CD4-positive, alpha-beta T cell (primary cell): ENCODE results near the gene PLEKHA7. TPM values are rescaled to one million over a fixed set of nuclear protein-coding genes. Genes with fewer than 3 reads are reported as not detected.

Experiments
- ATAC-seq: fragments of 200-7000 bp; cut with Tn5 transposase; one replicate; pipeline ENCODE4 v1.10.0; 2022; ENCODE audit warnings: mild to moderate bottlenecking; ENCODE audit not compliant: poor library complexity
- CTCF ChIA-PET: fragments of 350-600 bp; sonication (Branson Sonifier 250); formaldehyde crosslinking; loops from one replicate; lab custom pipeline; 2021; ENCODE audit warnings: antibody characterized with exemption, inconsistent platforms; lab: Charles Lee
- POLR2A ChIA-PET: fragments of 350-600 bp; sonication (Branson Sonifier 250); formaldehyde crosslinking; loops from one replicate; lab custom pipeline; 2021; ENCODE audit warnings: antibody characterized with exemption, inconsistent platforms; lab: Charles Lee
- DNase-seq, 14 experiments: peaks; one replicate each; pipeline ENCODE4 v3.0.0-alpha.2; 2013 to 2020; ENCODE audit warnings: mixed read lengths in 2 of 14
- H3K27ac ChIP-seq, 2 donors: one replicate each; pipeline versions ENCODE4 v1.5.1 to v1.7.0; 2013; ENCODE audit warnings: low read length in 2 of 2, low read depth in 1 of 2, mild to moderate bottlenecking in 1 of 2
- H3K27me3 ChIP-seq, 2 experiments: 1 replicate in 1 of 2; 2 replicates in 1 of 2; pipeline versions ENCODE4 v1.6.1 to v1.7.0; 2013; ENCODE audit warnings: low read length in 2 of 2, control low read depth in 1 of 2, mild to moderate bottlenecking in 1 of 2, moderate library complexity in 1 of 2; ENCODE audit not compliant: insufficient read depth in 2 of 2, control insufficient read depth in 1 of 2
- H3K36me3 ChIP-seq: one replicate; pipeline ENCODE4 v1.6.1; 2013; ENCODE audit warnings: low read length, control low read depth; ENCODE audit not compliant: insufficient read depth
- H3K4me1 ChIP-seq: one replicate; pipeline ENCODE4 v1.6.1; 2013; ENCODE audit warnings: low read length, control low read depth; ENCODE audit not compliant: insufficient read depth
- H3K4me3 ChIP-seq: one replicate; pipeline ENCODE4 v1.5.1; 2013; ENCODE audit warnings: mild to moderate bottlenecking, low read length, moderate library complexity
- H3K9me3 ChIP-seq, 2 experiments: 1 replicate in 1 of 2; 2 replicates in 1 of 2; pipeline versions ENCODE4 v1.6.1 to v1.7.0; 2013; ENCODE audit warnings: low read length in 2 of 2, mild to moderate bottlenecking in 2 of 2, control low read depth in 1 of 2, moderate library complexity in 1 of 2; ENCODE audit not compliant: control insufficient read depth in 1 of 2, insufficient read depth in 1 of 2
- H3K27ac Mint-ChIP-seq: one replicate; pipeline ENCODE4 v1.8.0; 2020; ENCODE audit warnings: mixed read lengths
- H3K27me3 Mint-ChIP-seq: one replicate; pipeline ENCODE4 v1.8.0; 2021; ENCODE audit warnings: mixed read lengths
- H3K36me3 Mint-ChIP-seq: one replicate; pipeline ENCODE4 v1.8.0; 2021; ENCODE audit warnings: low read depth, mixed read lengths
- H3K4me1 Mint-ChIP-seq: one replicate; pipeline ENCODE4 v1.8.0; 2021; ENCODE audit warnings: low read depth, mixed read lengths
- H3K4me3 Mint-ChIP-seq: one replicate; pipeline ENCODE4 v1.8.0; 2020; ENCODE audit warnings: mild to moderate bottlenecking, mixed read lengths
- H3K9me3 Mint-ChIP-seq: one replicate; pipeline ENCODE4 v1.8.0; 2020; ENCODE audit warnings: mixed read lengths
- CTCF ChIP-seq: fragments of 200-600 bp; IDR thresholded peaks from one replicate; pipeline ENCODE4 v1.8.0; 2022; ENCODE audit warnings: antibody characterized with exemption, mild to moderate bottlenecking
- intact Hi-C, 2 experiments: fragments of 100-400 bp; cut with DNase I in 1 of 2; cut with micrococcal nuclease in 1 of 2; formaldehyde crosslinking; loops; one replicate each; pipeline versions ENCODE4 v1.15.1 to v1.9.0; 2023 to 2025; cut with DNase I, micrococcal nuclease
- total RNA-seq, 174 experiments: library from RNA in 2 of 174; stranded (reverse) in 2 of 174; gene quantifications; one replicate each; pipeline ENCODE4 v1.2.3 and lab custom pipeline; 2021 to 2026

The PLEKHA7 gene
- total RNA-seq, 2 experiments from 2014 or later, result 4.5 to 4.8 TPM

GRCh38 chr11:16783321-16783801, 230.9 kb downstream of the PLEKHA7 start:
- H3K27me3 ChIP-seq, result no peaks in the 10 kb centered on the region
- ChIA-PET POLR2A (interaction anchor here (1.0 kb wide), 1 partner anchor 10 kb away, joined by 3 read pairs; no protein-coding TSS in a partner anchor), CTCF (no interaction called here)
- Mint-ChIP-seq H3K36me3 (no peaks in the 10 kb centered on the region), H3K27ac (no peak overlapping the region), H3K4me1 (no peaks in the 10 kb centered on the region), H3K9me3 (no peaks in the 10 kb centered on the region), H3K27me3 (no peaks in the 10 kb centered on the region), H3K4me3 (no peak overlapping the region)
- no peaks in the 10 kb centered on the region for H3K36me3 ChIP-seq
- TF ChIP-seq CTCF, result no peak
- no peak overlapping the region for H3K27ac ChIP-seq
- intact Hi-C loops, result loop anchor here in 1 of 2 experiments (10.0 kb wide), 1 partner anchor 281 kb away; no protein-coding TSS in a partner anchor
- peaks cover 1% of the 10 kb centered on the region for H3K4me1 ChIP-seq
- H3K9me3 ChIP-seq, result peaks cover 0 to 3% of the 10 kb centered on the region in 2 experiments
- no peak overlapping the region for H3K4me3 ChIP-seq
- ATAC-seq, result no peak
- DNase-seq, result no peak

GRCh38 chr11:16781936-16782919, 232.0 kb downstream of the PLEKHA7 start:
- H3K9me3 ChIP-seq, result peaks cover 0 to 3% of the 10 kb centered on the region in 2 experiments
- no peak for ATAC-seq
- H3K4me1 ChIP-seq, result no peaks in the 10 kb centered on the region
- ChIA-PET POLR2A (no interaction called here), CTCF (no interaction called here)
- TF ChIP-seq CTCF, result no peak
- DNase-seq, result no peak
- Mint-ChIP-seq H3K36me3 (no peaks in the 10 kb centered on the region), H3K9me3 (no peaks in the 10 kb centered on the region), H3K27ac (no peak overlapping the region), H3K4me1 (no peaks in the 10 kb centered on the region), H3K27me3 (no peaks in the 10 kb centered on the region), H3K4me3 (no peak overlapping the region)
- intact Hi-C loops, result loop anchor here in 1 of 2 experiments (10.0 kb wide), 1 partner anchor 283 kb away; no protein-coding TSS in a partner anchor
- no peaks in the 10 kb centered on the region for H3K27me3 ChIP-seq
- no peak overlapping the region for H3K4me3 ChIP-seq
- no peak overlapping the region for H3K27ac ChIP-seq
- H3K36me3 ChIP-seq, result no peaks in the 10 kb centered on the region

GRCh38 chr11:16780698-16781550, 233.3 kb downstream of the PLEKHA7 start:
- CTCF ChIA-PET, result no interaction called here
- Mint-ChIP-seq H3K9me3 (no peaks in the 10 kb centered on the region), H3K27ac (no peak overlapping the region), H3K36me3 (no peaks in the 10 kb centered on the region), H3K4me3 (no peak overlapping the region), H3K27me3 (no peaks in the 10 kb centered on the region), H3K4me1 (no peaks in the 10 kb centered on the region)
- Histone ChIP-seq H3K4me3 (no peak overlapping the region), H3K4me1 (no peaks in the 10 kb centered on the region), H3K9me3 (peaks cover 0 to 3% of the 10 kb centered on the region in 2 experiments), H3K27ac (no peak overlapping the region), H3K36me3 (no peaks in the 10 kb centered on the region), H3K27me3 (no peaks in the 10 kb centered on the region)
- TF ChIP-seq CTCF, result no peak
- DNase-seq (no peak), ATAC-seq (no peak)
- intact Hi-C loops, result loop anchor here in 1 of 2 experiments (10.0 kb wide), 1 partner anchor 284 kb away; no protein-coding TSS in a partner anchor
- POLR2A ChIA-PET, result no interaction called here
